ENCODE results near the gene PHF2. TPM values are rescaled to one million over a fixed set of nuclear protein-coding genes. Genes with fewer than 3 reads are reported as not detected.

The PHF2 gene
- total RNA-seq, 1 donor from 2014 or later = 36.5 TPM

DNA sequence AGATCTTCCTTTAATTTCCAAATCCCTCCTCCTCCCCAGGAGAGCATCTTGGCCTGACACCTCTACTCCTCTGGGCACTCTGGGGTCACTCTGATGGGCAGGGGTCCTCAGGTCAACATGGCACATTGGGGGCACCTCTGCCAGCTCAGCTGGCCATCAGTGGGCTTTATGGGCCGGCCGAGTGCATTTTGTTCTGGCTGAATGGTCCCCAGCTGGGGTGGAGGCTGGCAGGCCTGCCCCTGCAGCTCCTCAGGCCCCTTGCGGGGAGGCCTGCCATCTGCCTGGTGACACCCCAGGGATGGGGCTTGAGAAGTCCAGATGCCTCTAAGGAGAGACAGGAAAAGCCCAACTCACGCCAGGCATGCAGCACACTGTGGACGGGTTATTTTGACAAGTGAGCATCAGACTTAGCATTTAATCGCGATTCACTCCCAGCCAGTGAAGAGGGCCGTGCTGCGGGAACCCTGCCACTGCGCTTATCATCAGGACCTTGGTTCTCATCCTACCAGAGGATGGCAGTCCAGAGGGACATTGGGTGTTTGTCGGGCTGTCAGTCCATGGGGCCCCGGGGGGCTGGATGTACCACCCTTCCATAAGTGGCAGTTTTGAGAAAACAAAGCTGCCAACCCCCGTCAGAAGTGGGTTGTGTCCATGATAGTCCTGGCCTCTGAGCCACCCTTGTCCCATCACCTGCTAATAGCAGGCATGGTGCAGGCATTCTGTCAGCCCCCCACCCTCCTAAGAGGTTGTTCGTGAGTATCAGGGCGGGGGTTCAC, 21.7 kb downstream of the PHF2 start:
- TF ChIP-seq, protein P1, sequence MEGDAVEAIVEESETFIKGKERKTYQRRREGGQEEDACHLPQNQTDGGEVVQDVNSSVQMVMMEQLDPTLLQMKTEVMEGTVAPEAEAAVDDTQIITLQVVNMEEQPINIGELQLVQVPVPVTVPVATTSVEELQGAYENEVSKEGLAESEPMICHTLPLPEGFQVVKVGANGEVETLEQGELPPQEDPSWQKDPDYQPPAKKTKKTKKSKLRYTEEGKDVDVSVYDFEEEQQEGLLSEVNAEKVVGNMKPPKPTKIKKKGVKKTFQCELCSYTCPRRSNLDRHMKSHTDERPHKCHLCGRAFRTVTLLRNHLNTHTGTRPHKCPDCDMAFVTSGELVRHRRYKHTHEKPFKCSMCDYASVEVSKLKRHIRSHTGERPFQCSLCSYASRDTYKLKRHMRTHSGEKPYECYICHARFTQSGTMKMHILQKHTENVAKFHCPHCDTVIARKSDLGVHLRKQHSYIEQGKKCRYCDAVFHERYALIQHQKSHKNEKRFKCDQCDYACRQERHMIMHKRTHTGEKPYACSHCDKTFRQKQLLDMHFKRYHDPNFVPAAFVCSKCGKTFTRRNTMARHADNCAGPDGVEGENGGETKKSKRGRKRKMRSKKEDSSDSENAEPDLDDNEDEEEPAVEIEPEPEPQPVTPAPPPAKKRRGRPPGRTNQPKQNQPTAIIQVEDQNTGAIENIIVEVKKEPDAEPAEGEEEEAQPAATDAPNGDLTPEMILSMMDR (IDR thresholded peaks at IDR 0.05; ENCODE audit: unreplicated experiment) = no peak
- H3K4me1 Mint-ChIP-seq (ENCODE audit: low read depth) = peaks cover 22% of the 10 kb centered on the region

DNA sequence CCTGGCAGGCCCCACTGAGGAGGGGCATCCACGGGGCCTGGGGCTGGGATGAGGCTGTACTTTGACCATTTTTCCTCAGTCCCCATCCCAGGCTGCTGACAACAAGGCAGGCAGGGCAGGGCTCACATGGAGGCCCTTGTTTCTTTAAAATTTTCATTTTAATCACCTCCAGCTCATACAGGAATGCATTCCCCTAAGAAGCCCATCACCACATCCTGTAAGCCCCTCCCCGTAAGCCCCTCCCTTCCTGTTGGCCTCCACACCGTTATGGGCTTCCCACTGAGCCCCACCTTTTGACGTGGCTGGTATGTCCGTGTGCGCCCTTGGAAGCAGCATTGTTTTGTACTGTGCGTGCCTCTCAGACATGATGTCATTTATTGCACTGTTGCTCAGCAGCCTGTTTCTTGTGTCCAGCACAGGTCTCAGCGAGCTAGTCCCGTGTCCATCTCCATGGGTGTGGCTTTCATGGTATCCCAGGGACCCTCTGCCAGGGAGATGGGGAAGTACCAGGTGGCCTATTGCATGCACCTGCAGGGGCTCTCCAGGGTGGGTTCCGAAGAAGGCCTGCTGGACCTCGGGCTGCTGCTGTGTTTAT, 22.4 kb downstream of the PHF2 start:
- Mint-ChIP-seq H3K4me3 (ENCODE audit: low read depth) (no peak overlapping the region), H3K27me3 (no peaks in the 10 kb centered on the region), H3K9me3 (ENCODE audit: low read depth) (no peaks in the 10 kb centered on the region), H3K27ac (no peak overlapping the region), H3K4me1 (ENCODE audit: low read depth) (peaks cover 22% of the 10 kb centered on the region), H3K36me3 (ENCODE audit: insufficient read depth) (no peaks in the 10 kb centered on the region)
- no peak for DNase-seq (ENCODE audit: low spot score, unreplicated experiment)
- TF ChIP-seq, protein P1 (IDR thresholded peaks at IDR 0.05; ENCODE audit: unreplicated experiment) = no peak

More for the DNA sequence above, 21.7 kb downstream of the PHF2 start:
- H3K27me3 Mint-ChIP-seq = no peaks in the 10 kb centered on the region
- H3K36me3 Mint-ChIP-seq (ENCODE audit: insufficient read depth) = no peaks in the 10 kb centered on the region
- no peak for DNase-seq (ENCODE audit: low spot score, unreplicated experiment)
- no peaks in the 10 kb centered on the region for H3K9me3 Mint-ChIP-seq (ENCODE audit: low read depth)
- H3K27ac Mint-ChIP-seq = no peak overlapping the region
- H3K4me3 Mint-ChIP-seq (ENCODE audit: low read depth) = no peak overlapping the region

DNA sequence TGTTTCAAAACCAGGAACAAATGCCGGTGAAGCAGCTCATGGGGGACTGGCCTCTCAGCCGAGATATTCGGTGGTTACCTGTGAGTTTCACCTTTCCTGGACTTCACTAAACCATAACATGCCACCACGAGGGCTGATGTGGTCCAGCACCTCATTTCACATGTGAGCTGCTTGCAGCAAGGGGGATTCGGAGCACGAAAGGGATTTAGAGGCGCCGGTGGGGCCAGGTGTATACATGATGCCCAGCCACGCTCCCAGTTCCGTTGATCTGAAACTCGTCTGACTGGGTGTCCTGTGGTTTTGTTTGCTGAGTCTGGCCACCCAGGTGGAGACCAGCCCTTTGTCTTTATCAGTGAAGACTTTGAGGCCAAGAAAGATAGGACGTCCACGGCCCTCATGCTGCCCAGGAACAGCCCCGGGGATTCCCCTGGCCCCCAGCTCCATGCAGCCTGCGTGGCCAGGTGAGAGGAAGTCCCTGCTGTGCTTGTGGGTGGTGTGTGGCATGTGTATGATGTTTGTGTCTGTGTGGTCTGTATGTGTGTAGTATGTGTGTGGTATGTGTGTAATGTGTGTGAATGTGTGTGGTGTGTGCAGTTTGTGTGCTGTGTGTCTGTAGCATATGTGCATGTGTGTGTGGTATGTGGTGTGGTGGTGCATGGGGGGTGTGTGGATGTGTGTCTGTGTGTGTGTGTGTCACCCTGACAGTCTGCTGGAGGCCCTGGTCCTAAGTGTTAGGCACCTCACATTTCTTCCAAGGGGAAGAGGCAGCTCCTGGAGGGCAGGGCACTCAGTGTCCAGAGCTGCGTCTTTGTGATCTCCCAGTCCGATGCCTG, 23.4 kb downstream of the PHF2 start:
- Mint-ChIP-seq H3K36me3 (ENCODE audit: insufficient read depth) (peaks cover 3% of the 10 kb centered on the region), H3K27ac (peak overlapping the region; percentile 23), H3K4me1 (ENCODE audit: low read depth) (peaks cover 22% of the 10 kb centered on the region), H3K4me3 (ENCODE audit: low read depth) (no peak overlapping the region), H3K27me3 (no peaks in the 10 kb centered on the region), H3K9me3 (ENCODE audit: low read depth) (peaks cover 2% of the 10 kb centered on the region)
- TF ChIP-seq, protein P1 (IDR thresholded peaks at IDR 0.05; ENCODE audit: unreplicated experiment) = no peak
- no peak for DNase-seq (ENCODE audit: low spot score, unreplicated experiment)

DNA sequence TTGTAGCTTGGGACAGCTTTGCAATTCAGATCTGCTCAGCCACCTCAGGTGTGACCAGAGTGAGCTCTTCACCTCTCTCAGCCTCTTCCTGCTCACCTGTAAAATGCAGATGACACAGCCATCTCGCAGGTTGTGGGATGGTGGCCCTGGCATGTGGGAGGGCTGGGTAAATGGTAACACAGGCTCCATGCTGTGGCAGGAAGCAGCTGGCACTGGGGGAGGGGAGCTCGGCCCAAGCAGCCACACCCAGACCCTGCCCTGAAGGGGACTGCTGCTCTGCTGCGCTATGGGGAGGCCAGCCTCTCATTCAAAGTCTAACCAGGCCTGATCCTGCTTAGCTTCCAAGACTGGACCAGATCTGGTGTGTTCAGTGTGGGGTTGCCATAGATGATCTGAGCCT, 24.1 kb downstream of the PHF2 start:
- no peak for DNase-seq (ENCODE audit: low spot score, unreplicated experiment)

More for the DNA sequence above, 24.1 kb downstream of the PHF2 start:
- TF ChIP-seq, protein P1 (IDR thresholded peaks at IDR 0.05; ENCODE audit: unreplicated experiment) = no peak
- Mint-ChIP-seq H3K9me3 (ENCODE audit: low read depth) (peaks cover 5% of the 10 kb centered on the region), H3K4me3 (ENCODE audit: low read depth) (no peak overlapping the region), H3K36me3 (ENCODE audit: insufficient read depth) (peaks cover 7% of the 10 kb centered on the region), H3K4me1 (ENCODE audit: low read depth) (peaks cover 22% of the 10 kb centered on the region), H3K27ac (no peak overlapping the region), H3K27me3 (no peaks in the 10 kb centered on the region)
